ENCODE data around the gene C11orf52.

DNA sequence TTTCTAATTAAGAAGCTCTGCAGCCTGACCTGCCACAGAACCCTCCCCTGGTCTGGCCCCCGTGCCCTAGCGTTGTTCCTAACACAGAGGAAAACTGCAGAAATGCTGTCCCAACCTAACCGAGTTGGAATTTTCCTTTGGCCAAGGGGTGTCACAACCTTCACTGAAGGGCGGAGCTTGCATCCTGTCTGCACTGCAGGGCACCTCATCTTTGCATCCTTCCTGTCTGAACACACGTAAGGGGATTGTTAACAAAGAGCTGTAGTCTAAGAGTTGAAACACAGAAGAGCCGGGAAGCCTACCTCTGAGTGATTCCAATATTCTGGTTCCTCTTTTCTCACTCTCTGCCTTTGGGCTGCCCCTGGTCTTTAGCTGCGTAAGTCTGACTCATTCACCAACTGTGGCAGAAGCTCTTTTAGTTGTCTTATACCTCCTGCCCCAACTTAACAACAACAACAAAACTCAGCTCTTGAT lies 20.0 kb downstream of the C11orf52 start:
- TF ChIP-seq, protein P1, sequence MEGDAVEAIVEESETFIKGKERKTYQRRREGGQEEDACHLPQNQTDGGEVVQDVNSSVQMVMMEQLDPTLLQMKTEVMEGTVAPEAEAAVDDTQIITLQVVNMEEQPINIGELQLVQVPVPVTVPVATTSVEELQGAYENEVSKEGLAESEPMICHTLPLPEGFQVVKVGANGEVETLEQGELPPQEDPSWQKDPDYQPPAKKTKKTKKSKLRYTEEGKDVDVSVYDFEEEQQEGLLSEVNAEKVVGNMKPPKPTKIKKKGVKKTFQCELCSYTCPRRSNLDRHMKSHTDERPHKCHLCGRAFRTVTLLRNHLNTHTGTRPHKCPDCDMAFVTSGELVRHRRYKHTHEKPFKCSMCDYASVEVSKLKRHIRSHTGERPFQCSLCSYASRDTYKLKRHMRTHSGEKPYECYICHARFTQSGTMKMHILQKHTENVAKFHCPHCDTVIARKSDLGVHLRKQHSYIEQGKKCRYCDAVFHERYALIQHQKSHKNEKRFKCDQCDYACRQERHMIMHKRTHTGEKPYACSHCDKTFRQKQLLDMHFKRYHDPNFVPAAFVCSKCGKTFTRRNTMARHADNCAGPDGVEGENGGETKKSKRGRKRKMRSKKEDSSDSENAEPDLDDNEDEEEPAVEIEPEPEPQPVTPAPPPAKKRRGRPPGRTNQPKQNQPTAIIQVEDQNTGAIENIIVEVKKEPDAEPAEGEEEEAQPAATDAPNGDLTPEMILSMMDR (IDR thresholded peaks at IDR 0.05): no peak
- no peak for TF ChIP-seq POLR2A (IDR thresholded peaks at IDR 0.05)

Data from Peyer's patch (tissue), 4 donors.